GM12878 (cell line): ENCODE data around the gene COL4A3. TPM values are rescaled to one million over a fixed set of nuclear protein-coding genes. Genes with fewer than 3 reads are reported as not detected.

Experiments
- ATAC-seq: fragments of 200-7000 bp; cut with Tn5 transposase; 3 replicates; pipeline ENCODE4 v1.9.1; 2020; ENCODE audit warnings: mild to moderate bottlenecking, moderate library complexity
- BruUV-seq: library from RNA; stranded (reverse); fragments of 400-500 nt; replicated peaks from 2 replicates; lab custom pipeline; 2021; lab: Mats Ljungman, UMichigan
- CTCF ChIA-PET: fragments of 300-600 bp; sonication (Branson Sonifier 250); formaldehyde crosslinking; extraction: SDS; loops from one replicate; lab custom pipeline; 2021; ENCODE audit warnings: inconsistent platforms; lab: Yijun Ruan, JAX
- POLR2A ChIA-PET: fragments of 350-600 bp; formaldehyde crosslinking; extraction: SDS; loops from one replicate; lab custom pipeline; 2021; ENCODE audit warnings: inconsistent platforms; lab: Charles Lee
- RAD21 ChIA-PET: fragments of 300-600 bp; sonication (Branson Sonifier 250); formaldehyde crosslinking; loops from one replicate; lab custom pipeline; 2023; ENCODE audit warnings: antibody characterized with exemption; ENCODE audit not compliant: unreplicated experiment; lab: Charles Lee
- SMC1A ChIA-PET: fragments of 300-600 bp; sonication (Branson Sonifier 250); formaldehyde crosslinking; loops from one replicate; lab custom pipeline; 2023; ENCODE audit not compliant: unreplicated experiment, uncharacterized antibody; lab: Charles Lee
- DNase-seq: peaks from one replicate; pipeline ENCODE4 v3.0.0-alpha.2; 2011; ENCODE audit warnings: low read depth, low spot score
- FAIRE-seq: peaks from 3 replicates; lab custom pipeline; 2011; peaks lifted over from hg19 to GRCh38; lab: Jason Lieb, UNC
- H2AFZ ChIP-seq: 2 replicates; pipeline ENCODE4 v1.6.0; 2011; ENCODE audit warnings: low read depth, low read length, control low read depth; ENCODE audit not compliant: control insufficient read depth
- H3K27ac ChIP-seq: 2 replicates; pipeline ENCODE4 v1.5.1; 2011; ENCODE audit warnings: control low read depth; ENCODE audit not compliant: control insufficient read depth, insufficient read depth
- H3K27me3 ChIP-seq, 2 experiments: replicated peaks in 1 of 2; 2 replicates each; pipeline versions ENCODE4 v1.6.0 to v1.6.1; 2011; ENCODE audit warnings: low read length in 1 of 2; ENCODE audit not compliant: control insufficient read depth in 2 of 2, insufficient read depth in 2 of 2
- H3K36me3 ChIP-seq, 2 experiments: 2 replicates each; pipeline ENCODE4 v1.5.1; 2011; ENCODE audit warnings: low read length in 1 of 2; ENCODE audit not compliant: control insufficient read depth in 2 of 2, insufficient read depth in 2 of 2
- H3K4me1 ChIP-seq: 2 replicates; pipeline ENCODE4 v1.6.1; 2011; ENCODE audit warnings: mild to moderate bottlenecking, low read length, moderate library complexity, mixed read lengths; ENCODE audit not compliant: control insufficient read depth, insufficient read depth
- H3K4me2 ChIP-seq: 2 replicates; pipeline ENCODE4 v1.6.0; 2011; ENCODE audit warnings: control low read depth; ENCODE audit not compliant: control insufficient read depth, insufficient read depth
- H3K4me3 ChIP-seq: fragments of 200-600 bp; sonication (generic); 2 replicates; pipeline ENCODE4 v1.5.1; 2016
- H3K79me2 ChIP-seq: 2 replicates; pipeline ENCODE4 v1.6.0; 2011; ENCODE audit warnings: low read length; ENCODE audit not compliant: control insufficient read depth, insufficient read depth
- H3K9ac ChIP-seq: 2 replicates; pipeline ENCODE4 v1.8.0; 2011; ENCODE audit warnings: low read length, control low read depth, mixed read lengths; ENCODE audit not compliant: control insufficient read depth, insufficient read depth
- H3K9me3 ChIP-seq: replicated peaks from 3 replicates; pipeline ENCODE4 v1.5.1; 2011; ENCODE audit warnings: mild to moderate bottlenecking, low read length; ENCODE audit not compliant: control insufficient read depth, insufficient read depth
- H4K20me1 ChIP-seq: 2 replicates; pipeline ENCODE4 v1.6.0; 2011; ENCODE audit not compliant: control insufficient read depth, insufficient read depth
- CREM ChIP-seq: IDR thresholded peaks from 2 replicates; pipeline ENCODE4 v1.6.1; 2014; ENCODE audit warnings: antibody characterized with exemption, low read depth
- CUX1 ChIP-seq: IDR thresholded peaks from 2 replicates; pipeline ENCODE4 v1.6.1; 2012; ENCODE audit warnings: improper control_type of control experiment, low read depth, low read length; ENCODE audit not compliant: insufficient replicate concordance
- IKZF1 ChIP-seq: fragments of 450-650 bp; conservative IDR thresholded peaks from 2 replicates; pipeline ENCODE4 v1.6.1; 2017; ENCODE audit warnings: antibody characterized with exemption, mild to moderate bottlenecking
- KAT2A ChIP-seq: conservative IDR thresholded peaks from 2 replicates; pipeline ENCODE4 v1.6.1; 2011; ENCODE audit warnings: low read depth, low read length; ENCODE audit not compliant: control insufficient read depth
- MXI1 ChIP-seq: fragments of 150-350 bp; IDR thresholded peaks from 2 replicates; pipeline ENCODE4 v1.6.1; 2011; ENCODE audit warnings: low read depth, mild to moderate bottlenecking, inconsistent platforms, low read length, improper control_type of control experiment
- RUNX3 ChIP-seq: IDR thresholded peaks from 2 replicates; pipeline ENCODE4 v1.6.1; 2012; ENCODE audit warnings: low read length, inconsistent platforms
- SIX5 ChIP-seq: IDR thresholded peaks from 2 replicates; pipeline ENCODE4 v1.6.1; 2011; ENCODE audit warnings: mild to moderate bottlenecking, low read depth, low read length, moderate library complexity; ENCODE audit not compliant: severe bottlenecking
- SMC3 ChIP-seq: IDR thresholded peaks from 2 replicates; pipeline ENCODE4 v1.6.1; 2011; ENCODE audit warnings: low read length, improper control_type of control experiment, borderline replicate concordance
- STAT3 ChIP-seq: IDR thresholded peaks from 2 replicates; pipeline ENCODE4 v1.6.1; 2011; ENCODE audit warnings: low read depth, low read length, improper control_type of control experiment
- USF2 ChIP-seq: IDR thresholded peaks from 2 replicates; pipeline ENCODE4 v1.6.1; 2011; ENCODE audit warnings: low read depth, low read length, improper control_type of control experiment, borderline replicate concordance
- ZNF622 ChIP-seq: fragments of 450-650 bp; IDR thresholded peaks from 2 replicates; pipeline ENCODE4 v1.6.1; 2017; ENCODE audit warnings: mild to moderate bottlenecking, inconsistent platforms
- WGBS: methylation state at CpG from one replicate; pipeline ENCODE4 v1.1.6; 2016; ENCODE audit warnings: low lambda C conversion rate; ENCODE audit not compliant: insufficient replicate concordance, insufficient coverage; ENCODE audit errors: missing lambda C conversion rate; 5-methylcytosine and 5-hydroxymethylcytosine counted together
- in situ Hi-C: fragments of 300-500 bp; cut with MboI; formaldehyde crosslinking; loops from 9 replicates; pipeline ENCODE4 v1.14.3; 2018; ENCODE audit warnings: mixed read lengths
- intact Hi-C: fragments of 100-400 bp; cut with micrococcal nuclease; formaldehyde crosslinking; loops from one replicate; pipeline ENCODE4 v1.14.2; 2022; ENCODE audit not compliant: unreplicated experiment
- polyA plus RNA-seq, 11 experiments: library from polyadenylated mRNA; depleted of rRNA in 4 of 11; unstranded in 6 of 11; stranded (reverse) in 5 of 11; fragments of >200 nt; fragmentation: Nextera tagmentation in 4 of 11; fragmentation: Illumina TruSeq in 1 of 11; extraction: Ambion mirVana in 4 of 11; extraction: Trizol in 1 of 11; gene quantifications; 1 replicate in 1 of 11; 2 replicates in 10 of 11; pipeline versions ENCODE4 v1.2.1 to v1.2.3, GENCODE V29; 2011 to 2016; ENCODE audit warnings: inconsistent platforms in 2 of 11, missing spikeins in 2 of 11, low read depth in 1 of 11
- total RNA-seq, 4 experiments: library from RNA; depleted of rRNA in 3 of 4; stranded (reverse); fragments of >200 nt in 3 of 4; fragmentation: Illumina TruSeq in 1 of 4; extraction: Trizol in 1 of 4; gene quantifications; 2 replicates each; pipeline versions ENCODE4 v1.2.1 to v1.2.3, GENCODE V29; 2013 to 2021
- TF ChIP-seq, protein P1 (sequence below): fragments of 450-650 bp; formaldehyde crosslinking; IDR thresholded peaks from 2 replicates; pipeline ENCODE4 v1.4.0; 2022; ENCODE audit warnings: mild to moderate bottlenecking, moderate library complexity
- TF ChIP-seq, protein P2 (sequence below): fragments of 450-650 bp; IDR thresholded peaks from 2 replicates; pipeline ENCODE4 v1.6.1; 2017; ENCODE audit warnings: borderline replicate concordance

COL4A3 gene
- total and polyA plus RNA-seq, 10 of the 15 experiments (the other 5 are each of a cell fraction or from before 2014, with no cell fraction given) = 0.34 to 10.5 (median 3.8) TPM

- DNase-seq = no peak
- Histone ChIP-seq H2AFZ (no peak overlapping the region), H3K4me3 (no peak overlapping the region), H3K9me3 (no peaks in the 10 kb centered on the region), H3K9ac (no peak overlapping the region), H3K36me3 (no peaks in the 10 kb centered on the region), H3K4me2 (no peak overlapping the region), H3K4me1 (peaks cover 9% of the 10 kb centered on the region; the same call in 1 of the 2 replicates), H4K20me1 (no peaks in the 10 kb centered on the region), H3K27ac (no peak overlapping the region), H3K79me2 (no peaks in the 10 kb centered on the region), H3K27me3 (no peaks in the 10 kb centered on the region)
- SMC1A ChIA-PET = interaction anchor here (0.6 kb wide), 1 partner anchor 16 kb away, joined by 3 read pairs; no protein-coding TSS in a partner anchor
- no peak for ATAC-seq
- in situ Hi-C loops (no loop called here), intact Hi-C loops (no loop called here)
- no TSS peak for BruUV-seq
- 78% methylated on average over 5 of the region's 5 CpGs for WGBS
- POLR2A ChIA-PET = no interaction called here
- RAD21 ChIA-PET = no interaction called here
- CTCF ChIA-PET = no interaction called here
- FAIRE-seq = peak; percentile 7
- TF ChIP-seq CUX1 (no peak), KAT2A (no peak), IKZF1 (no peak), USF2 (no peak), SIX5 (no peak), SMC3 (no peak), ZNF622 (no peak), RUNX3 (no peak), STAT3 (no peak), MXI1 (no peak), CREM (no peak)
- TF ChIP-seq, protein P1, sequence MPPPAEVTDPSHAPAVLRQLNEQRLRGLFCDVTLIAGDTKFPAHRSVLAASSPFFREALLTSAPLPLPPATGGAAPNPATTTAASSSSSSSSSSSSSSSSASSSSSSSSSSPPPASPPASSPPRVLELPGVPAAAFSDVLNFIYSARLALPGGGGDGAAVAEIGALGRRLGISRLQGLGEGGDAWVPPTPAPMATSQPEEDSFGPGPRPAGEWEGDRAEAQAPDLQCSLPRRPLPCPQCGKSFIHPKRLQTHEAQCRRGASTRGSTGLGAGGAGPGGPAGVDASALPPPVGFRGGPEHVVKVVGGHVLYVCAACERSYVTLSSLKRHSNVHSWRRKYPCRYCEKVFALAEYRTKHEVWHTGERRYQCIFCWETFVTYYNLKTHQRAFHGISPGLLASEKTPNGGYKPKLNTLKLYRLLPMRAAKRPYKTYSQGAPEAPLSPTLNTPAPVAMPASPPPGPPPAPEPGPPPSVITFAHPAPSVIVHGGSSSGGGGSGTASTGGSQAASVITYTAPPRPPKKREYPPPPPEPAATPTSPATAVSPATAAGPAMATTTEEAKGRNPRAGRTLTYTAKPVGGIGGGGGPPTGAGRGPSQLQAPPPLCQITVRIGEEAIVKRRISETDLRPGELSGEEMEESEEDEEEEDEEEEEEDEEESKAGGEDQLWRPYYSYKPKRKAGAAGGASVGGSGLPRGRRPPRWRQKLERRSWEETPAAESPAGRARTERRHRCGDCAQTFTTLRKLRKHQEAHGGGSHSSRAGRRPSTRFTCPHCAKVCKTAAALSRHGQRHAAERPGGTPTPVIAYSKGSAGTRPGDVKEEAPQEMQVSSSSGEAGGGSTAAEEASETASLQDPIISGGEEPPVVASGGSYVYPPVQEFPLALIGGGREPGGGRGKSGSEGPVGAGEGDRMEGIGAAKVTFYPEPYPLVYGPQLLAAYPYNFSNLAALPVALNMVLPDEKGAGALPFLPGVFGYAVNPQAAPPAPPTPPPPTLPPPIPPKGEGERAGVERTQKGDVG (CRISPR knock-in tag) = no peak
- TF ChIP-seq, protein P2, sequence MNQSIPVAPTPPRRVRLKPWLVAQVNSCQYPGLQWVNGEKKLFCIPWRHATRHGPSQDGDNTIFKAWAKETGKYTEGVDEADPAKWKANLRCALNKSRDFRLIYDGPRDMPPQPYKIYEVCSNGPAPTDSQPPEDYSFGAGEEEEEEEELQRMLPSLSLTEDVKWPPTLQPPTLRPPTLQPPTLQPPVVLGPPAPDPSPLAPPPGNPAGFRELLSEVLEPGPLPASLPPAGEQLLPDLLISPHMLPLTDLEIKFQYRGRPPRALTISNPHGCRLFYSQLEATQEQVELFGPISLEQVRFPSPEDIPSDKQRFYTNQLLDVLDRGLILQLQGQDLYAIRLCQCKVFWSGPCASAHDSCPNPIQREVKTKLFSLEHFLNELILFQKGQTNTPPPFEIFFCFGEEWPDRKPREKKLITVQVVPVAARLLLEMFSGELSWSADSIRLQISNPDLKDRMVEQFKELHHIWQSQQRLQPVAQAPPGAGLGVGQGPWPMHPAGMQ = no peak
Measured at GRCh38 chr2:227311861-227312506, 147.6 kb downstream of the COL4A3 start.
